Activated CD8-positive, alpha-beta memory T cell treated with anti-CD3 and anti-CD28 coated beads for 1 hour (primary cell): Measurements from ENCODE around the gene SNF8.

ENCODE experiments used
- DNase-seq, 2 donors: peaks; one replicate each; pipeline ENCODE4 v3.0.0-alpha.2; 2020; ENCODE audit warnings: low read depth in 1 of 2; ENCODE audit errors: extremely low read depth in 1 of 2

The SNF8 gene

GRCh38 chr17:48893646-48894508 lies 50.8 kb downstream of the SNF8 start:
- no peak for DNase-seq

GRCh38 chr17:48892940-48893645 lies 51.5 kb downstream of the SNF8 start:
- DNase-seq, result no peak

GRCh38 chr17:48890086-48890485 lies 54.6 kb downstream of the SNF8 start:
- DNase-seq, result no peak

DNA sequence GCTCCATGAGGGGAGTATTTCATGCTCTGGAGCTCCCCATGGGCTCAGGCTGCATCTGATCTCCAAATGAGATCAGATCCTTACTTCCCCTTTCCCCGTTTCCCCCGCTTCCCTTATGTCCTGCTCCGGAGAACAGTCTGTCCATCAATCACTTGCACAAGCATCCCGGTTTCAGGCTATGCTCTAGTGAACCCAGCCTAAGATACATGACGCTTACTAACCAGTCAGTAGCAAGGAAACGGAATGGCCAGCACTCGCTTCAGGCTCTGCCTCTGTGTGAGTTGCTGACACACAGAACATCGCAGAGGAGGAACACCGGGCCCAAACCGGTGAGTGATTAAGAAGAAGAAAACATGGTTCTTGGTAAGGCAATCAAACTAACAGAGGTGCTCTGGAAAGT lies 61.5 kb downstream of the SNF8 start:
- DNase-seq, result no peak

- DNase-seq, result no peak
These were observed 62.4 kb downstream of the SNF8 start for GRCh38 chr17:48882272-48882671.
